ENCODE measurements around the gene MAMLD1.

DNA sequence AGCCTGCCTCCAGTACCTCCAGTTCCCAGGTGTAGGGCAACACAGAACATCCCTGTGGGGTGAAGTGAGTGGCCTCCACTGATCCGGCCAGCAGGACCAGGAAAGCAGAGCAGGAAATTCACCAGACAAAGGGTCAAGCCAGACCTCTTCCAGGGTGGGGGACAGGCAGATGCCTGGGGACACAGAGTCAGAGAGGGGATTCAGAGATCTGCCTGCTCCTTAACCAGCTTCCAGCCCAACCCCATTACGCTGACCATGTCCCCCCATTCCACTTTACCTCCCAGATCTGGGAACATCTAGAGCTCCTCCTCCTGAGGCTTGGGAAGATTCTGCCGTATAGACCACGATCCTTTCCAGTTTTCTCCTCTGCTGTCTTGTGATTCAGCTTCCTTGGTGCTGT, 132.4 kb downstream of the MAMLD1 start:
- TF ChIP-seq, protein P1, sequence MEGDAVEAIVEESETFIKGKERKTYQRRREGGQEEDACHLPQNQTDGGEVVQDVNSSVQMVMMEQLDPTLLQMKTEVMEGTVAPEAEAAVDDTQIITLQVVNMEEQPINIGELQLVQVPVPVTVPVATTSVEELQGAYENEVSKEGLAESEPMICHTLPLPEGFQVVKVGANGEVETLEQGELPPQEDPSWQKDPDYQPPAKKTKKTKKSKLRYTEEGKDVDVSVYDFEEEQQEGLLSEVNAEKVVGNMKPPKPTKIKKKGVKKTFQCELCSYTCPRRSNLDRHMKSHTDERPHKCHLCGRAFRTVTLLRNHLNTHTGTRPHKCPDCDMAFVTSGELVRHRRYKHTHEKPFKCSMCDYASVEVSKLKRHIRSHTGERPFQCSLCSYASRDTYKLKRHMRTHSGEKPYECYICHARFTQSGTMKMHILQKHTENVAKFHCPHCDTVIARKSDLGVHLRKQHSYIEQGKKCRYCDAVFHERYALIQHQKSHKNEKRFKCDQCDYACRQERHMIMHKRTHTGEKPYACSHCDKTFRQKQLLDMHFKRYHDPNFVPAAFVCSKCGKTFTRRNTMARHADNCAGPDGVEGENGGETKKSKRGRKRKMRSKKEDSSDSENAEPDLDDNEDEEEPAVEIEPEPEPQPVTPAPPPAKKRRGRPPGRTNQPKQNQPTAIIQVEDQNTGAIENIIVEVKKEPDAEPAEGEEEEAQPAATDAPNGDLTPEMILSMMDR (IDR thresholded peaks at IDR 0.05), result no peak
- no peak for TF ChIP-seq POLR2A (IDR thresholded peaks at IDR 0.05)

Measured in body of pancreas (tissue), 4 donors.